Colonic mucosa (tissue), 4 donors: Measurements from ENCODE around the gene MCRIP1. TPM values are rescaled to one million over a fixed set of nuclear protein-coding genes. Genes with fewer than 3 reads are reported as not detected.

Experiments used
- DNase-seq: peaks from one replicate; pipeline ENCODE4 v3.0.0-alpha.2; 2020
- H3K27ac ChIP-seq: fragments of 200-600 bp; one replicate; pipeline ENCODE4 v1.8.0; 2021
- H3K27me3 ChIP-seq: fragments of 200-600 bp; one replicate; pipeline ENCODE4 v1.8.0; 2021
- H3K36me3 ChIP-seq: fragments of 200-600 bp; one replicate; pipeline ENCODE4 v1.8.0; 2021
- H3K4me1 ChIP-seq: fragments of 200-600 bp; one replicate; pipeline ENCODE4 v1.8.0; 2021; ENCODE audit warnings: mild to moderate bottlenecking
- H3K4me3 ChIP-seq: fragments of 200-600 bp; one replicate; pipeline ENCODE4 v1.8.0; 2021
- H3K9ac ChIP-seq, 2 donors: one replicate each; pipeline ENCODE4 v1.7.0; 2013; ENCODE audit warnings: control low read depth in 2 of 2, low read depth in 2 of 2, low read length in 2 of 2
- H3K9me3 ChIP-seq: fragments of 200-600 bp; one replicate; pipeline ENCODE4 v1.8.0; 2021
- CTCF ChIP-seq: fragments of 200-600 bp; IDR thresholded peaks from one replicate; pipeline ENCODE4 v1.8.0; 2022; ENCODE audit warnings: antibody characterized with exemption, mild to moderate bottlenecking
- intact Hi-C: fragments of 100-400 bp; cut with DNase I; formaldehyde crosslinking; loops from one replicate; pipeline ENCODE4 v1.14.1; 2022
- total RNA-seq, 2 donors: library from RNA; stranded (reverse); fragmentation: NEBNext Ultra II Directional in 1 of 2; extraction: Animal tissue kit (Norgen Biotek cat#: 25700) in 1 of 2; gene quantifications; one replicate each; pipeline ENCODE4 v1.2.1, GENCODE V29; 2021
- donor health status: healthy.
- donor health status: DM: no; HTN: no; CAD: no.
- donor health status: DM: no; HTN: no; CAD: no.

The MCRIP1 gene
- total RNA-seq, 2 donors from 2014 or later = 25.9 to 26.2 TPM

GRCh38 chr17:81849457-81849856, 16.4 kb upstream of the MCRIP1 start:
- H3K36me3 ChIP-seq = peaks cover 28% of the 10 kb centered on the region
- no peaks in the 10 kb centered on the region for H3K27me3 ChIP-seq
- intact Hi-C loops = no loop called here
- H3K4me1 ChIP-seq = no peaks in the 10 kb centered on the region
- H3K9me3 ChIP-seq = no peaks in the 10 kb centered on the region
- H3K4me3 ChIP-seq = no peak overlapping the region
- TF ChIP-seq CTCF = no peak
- H3K27ac ChIP-seq = no peak overlapping the region
- DNase-seq = no peak
- H3K9ac ChIP-seq = no peak overlapping the region

- Histone ChIP-seq H3K9me3 (no peaks in the 10 kb centered on the region), H3K27ac (no peak overlapping the region), H3K9ac (no peak overlapping the region), H3K36me3 (peaks cover 28% of the 10 kb centered on the region), H3K4me1 (no peaks in the 10 kb centered on the region), H3K27me3 (no peaks in the 10 kb centered on the region), H3K4me3 (no peak overlapping the region)
- no peak for DNase-seq
- no peak for TF ChIP-seq CTCF
- intact Hi-C loops = no loop called here
These were observed 13.9 kb upstream of the MCRIP1 start for GRCh38 chr17:81846743-81847689.

GRCh38 chr17:81845881-81846742, 13.0 kb upstream of the MCRIP1 start:
- Histone ChIP-seq H3K4me3 (no peak overlapping the region), H3K9ac (no peak overlapping the region), H3K9me3 (no peaks in the 10 kb centered on the region), H3K4me1 (no peaks in the 10 kb centered on the region), H3K27me3 (no peaks in the 10 kb centered on the region), H3K27ac (no peak overlapping the region), H3K36me3 (peaks cover 28% of the 10 kb centered on the region)
- intact Hi-C loops = no loop called here
- no peak for DNase-seq
- TF ChIP-seq CTCF = no peak

GRCh38 chr17:81845361-81845760, 12.3 kb upstream of the MCRIP1 start:
- Histone ChIP-seq H3K36me3 (peaks cover 28% of the 10 kb centered on the region), H3K9ac (no peak overlapping the region), H3K9me3 (no peaks in the 10 kb centered on the region), H3K27me3 (no peaks in the 10 kb centered on the region), H3K4me3 (no peak overlapping the region), H3K4me1 (no peaks in the 10 kb centered on the region), H3K27ac (no peak overlapping the region)
- no peak for DNase-seq
- intact Hi-C loops = no loop called here
- no peak for TF ChIP-seq CTCF

DNA sequence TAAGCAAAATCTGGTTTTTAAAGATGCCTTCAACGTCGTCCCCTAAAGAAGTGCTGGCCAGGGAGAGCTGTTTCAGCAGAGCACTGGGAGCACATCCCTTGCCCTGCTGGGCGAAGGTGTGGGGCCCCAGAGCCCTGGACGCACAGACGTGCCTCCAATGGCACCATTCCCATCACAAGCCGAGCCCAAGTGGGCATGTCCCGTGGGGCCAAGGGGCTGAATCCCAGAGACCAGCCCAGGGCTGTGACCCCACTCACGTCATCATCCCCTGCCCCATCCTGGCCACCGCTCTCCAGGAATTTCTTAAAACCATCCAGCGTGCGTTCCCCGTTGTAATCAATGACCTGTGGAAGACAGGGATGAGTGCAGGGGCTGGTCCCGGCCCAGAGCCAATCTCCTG, 11.8 kb upstream of the MCRIP1 start:
- H3K36me3 ChIP-seq = peaks cover 28% of the 10 kb centered on the region
- no peak overlapping the region for H3K4me3 ChIP-seq

More for the DNA sequence above, 11.8 kb upstream of the MCRIP1 start:
- Histone ChIP-seq H3K27me3 (no peaks in the 10 kb centered on the region), H3K27ac (no peak overlapping the region), H3K4me1 (no peaks in the 10 kb centered on the region), H3K9ac (no peak overlapping the region), H3K9me3 (no peaks in the 10 kb centered on the region)
- no peak for DNase-seq
- no peak for TF ChIP-seq CTCF
- intact Hi-C loops = no loop called here
